GM23338 (cell line): Measurements from ENCODE around the gene PDLIM5. TPM values are rescaled to one million over a fixed set of nuclear protein-coding genes. Genes with fewer than 3 reads are reported as not detected.

ENCODE experiments used
- ATAC-seq: fragments of 200-7000 bp; cut with Tn5 transposase; 3 replicates; pipeline ENCODE4 v1.9.1; 2020
- DNase-seq: peaks from one replicate; pipeline ENCODE4 v3.0.0-alpha.2; 2015; ENCODE audit warnings: low spot score
- H2AFZ ChIP-seq: fragments of 200-600 bp; sonication (generic); 2 replicates; pipeline ENCODE4 v1.8.0; 2016; ENCODE audit warnings: antibody characterized with exemption, mild to moderate bottlenecking, moderate library complexity
- H3F3A ChIP-seq: fragments of 200-600 bp; sonication (generic); replicated peaks from 2 replicates; pipeline ENCODE4 v1.8.0; 2017; ENCODE audit warnings: antibody characterized with exemption, mixed run types, low read depth
- H3K27ac ChIP-seq: fragments of 200-600 bp; sonication (generic); 2 replicates; pipeline ENCODE4 v1.6.1; 2016; ENCODE audit warnings: low read depth
- H3K27me3 ChIP-seq: fragments of 200-600 bp; sonication (generic); 2 replicates; pipeline ENCODE4 v1.8.0; 2016; ENCODE audit warnings: mild to moderate bottlenecking, mixed run types, moderate library complexity; ENCODE audit not compliant: insufficient read depth
- H3K36me3 ChIP-seq: fragments of 200-600 bp; sonication (generic); 2 replicates; pipeline ENCODE4 v1.8.0; 2016; ENCODE audit warnings: mild to moderate bottlenecking; ENCODE audit not compliant: insufficient read depth
- H3K4me1 ChIP-seq: fragments of 200-600 bp; sonication (generic); 2 replicates; pipeline ENCODE4 v1.8.0; 2016; ENCODE audit warnings: mild to moderate bottlenecking, moderate library complexity; ENCODE audit not compliant: insufficient read depth
- H3K4me2 ChIP-seq: fragments of 200-600 bp; sonication (generic); 2 replicates; pipeline ENCODE4 v1.7.1; 2017; ENCODE audit warnings: mixed run types
- H3K4me3 ChIP-seq: fragments of 200-600 bp; sonication (generic); 2 replicates; pipeline ENCODE4 v1.6.1; 2016; ENCODE audit warnings: mixed run types
- H3K79me2 ChIP-seq: fragments of 200-600 bp; sonication (generic); replicated peaks from 2 replicates; pipeline ENCODE4 v1.8.0; 2017; ENCODE audit warnings: mild to moderate bottlenecking; ENCODE audit not compliant: insufficient read depth
- H3K9me2 ChIP-seq: fragments of 200-600 bp; sonication (generic); 2 replicates; pipeline ENCODE4 v1.8.0; 2017; ENCODE audit not compliant: insufficient read depth
- H4K20me1 ChIP-seq: fragments of 200-600 bp; sonication (generic); replicated peaks from 2 replicates; pipeline ENCODE4 v1.8.0; 2017; ENCODE audit warnings: mild to moderate bottlenecking; ENCODE audit not compliant: insufficient read depth
- H3K27ac Mint-ChIP-seq: 2 replicates; pipeline ENCODE4 v1.8.0; 2020; ENCODE audit warnings: inconsistent platforms, mild to moderate bottlenecking, moderate library complexity, mixed read lengths
- H3K27me3 Mint-ChIP-seq: 3 replicates; pipeline ENCODE4 v1.8.0; 2022; ENCODE audit warnings: low read depth, mild to moderate bottlenecking, moderate library complexity, mixed read lengths, inconsistent platforms; ENCODE audit not compliant: insufficient read depth, poor library complexity
- H3K36me3 Mint-ChIP-seq: 3 replicates; pipeline ENCODE4 v1.8.0; 2021; ENCODE audit warnings: low read depth, mild to moderate bottlenecking, inconsistent platforms, moderate library complexity, mixed read lengths
- H3K4me1 Mint-ChIP-seq: 3 replicates; pipeline ENCODE4 v1.8.0; 2020; ENCODE audit warnings: mild to moderate bottlenecking, inconsistent platforms, mixed read lengths
- H3K4me3 Mint-ChIP-seq: 3 replicates; pipeline ENCODE4 v1.8.0; 2021; ENCODE audit warnings: moderate library complexity, mild to moderate bottlenecking, inconsistent platforms, mixed read lengths
- H3K9me3 Mint-ChIP-seq: 3 replicates; pipeline ENCODE4 v1.8.0; 2020; ENCODE audit warnings: moderate library complexity, mild to moderate bottlenecking, inconsistent platforms, mixed read lengths
- CREB1 ChIP-seq: fragments of 250-450 bp; sonication (Bioruptor Pico); IDR thresholded peaks from 2 replicates; pipeline ENCODE4 v1.5.0; 2020; ENCODE audit warnings: low read depth, mild to moderate bottlenecking, moderate library complexity
- CTCF ChIP-seq, 2 experiments: fragments of 200-600 bp in 1 of 2; sonication (generic) in 1 of 2; conservative IDR thresholded peaks; 2 replicates each; pipeline versions ENCODE4 v1.5.1 to v1.6.1; 2016 to 2017; ENCODE audit warnings: antibody characterized with exemption in 2 of 2, low read depth in 2 of 2, mild to moderate bottlenecking in 2 of 2, moderate library complexity in 1 of 2
- EZH2 ChIP-seq: fragments of 200-600 bp; sonication (generic); IDR thresholded peaks from one replicate; pipeline ENCODE4 v1.8.0; 2017; ENCODE audit warnings: antibody characterized with exemption, mild to moderate bottlenecking, low read depth; ENCODE audit not compliant: unreplicated experiment
- EZH2phosphoT487 ChIP-seq: fragments of 200-600 bp; sonication (generic); IDR thresholded peaks from one replicate; pipeline ENCODE4 v1.8.1; 2018; ENCODE audit warnings: antibody characterized with exemption; ENCODE audit not compliant: unreplicated experiment
- JUNB ChIP-seq: IDR thresholded peaks from one replicate; pipeline ENCODE4 v1.6.1; 2016; ENCODE audit warnings: antibody characterized with exemption; ENCODE audit not compliant: unreplicated experiment
- NANOG ChIP-seq: IDR thresholded peaks from 2 replicates; pipeline ENCODE4 v1.6.1; 2016; ENCODE audit warnings: antibody characterized with exemption, borderline replicate concordance
- POLR2AphosphoS5 ChIP-seq: IDR thresholded peaks from 2 replicates; pipeline ENCODE4 v1.6.1; 2016; ENCODE audit warnings: antibody characterized with exemption, low read depth
- STAT1 ChIP-seq: IDR thresholded peaks from one replicate; pipeline ENCODE4 v1.6.1; 2016; ENCODE audit warnings: antibody characterized with exemption; ENCODE audit not compliant: unreplicated experiment
- ZNF114 ChIP-seq: fragments of 250-450 bp; sonication (Bioruptor Pico); IDR thresholded peaks from 2 replicates; pipeline ENCODE4 v1.5.0; 2020; ENCODE audit warnings: mild to moderate bottlenecking, moderate library complexity
- polyA plus RNA-seq: library from polyadenylated mRNA; unstranded; fragments of >200 nt; fragmentation: Nextera tagmentation; extraction: Ambion mirVana; gene quantifications from 2 replicates; pipeline ENCODE4 v1.2.1, GENCODE V29; 2016
- total RNA-seq: library from RNA; depleted of rRNA; stranded (reverse); fragments of >200 nt; shearing (Covaris generic); gene quantifications from 2 replicates; pipeline ENCODE4 v1.2.3, GENCODE V29; 2014
- TF ChIP-seq, protein P1 (sequence below): fragments of 250-450 bp; sonication (Bioruptor Pico); IDR thresholded peaks from 2 replicates; pipeline ENCODE4 v1.5.0; 2020; ENCODE audit warnings: mild to moderate bottlenecking, moderate library complexity
- TF ChIP-seq, protein P2 (sequence below): IDR thresholded peaks from 2 replicates; pipeline ENCODE4 v1.6.1; 2016; ENCODE audit warnings: antibody characterized with exemption
- TF ChIP-seq, protein P3 (sequence below): IDR thresholded peaks from one replicate; pipeline ENCODE4 v1.6.1; 2018; ENCODE audit warnings: antibody characterized with exemption; ENCODE audit not compliant: unreplicated experiment

Gene PDLIM5
- total and polyA plus RNA-seq, 2 experiments from 2014 or later = 45.2 to 53.0 TPM

DNA sequence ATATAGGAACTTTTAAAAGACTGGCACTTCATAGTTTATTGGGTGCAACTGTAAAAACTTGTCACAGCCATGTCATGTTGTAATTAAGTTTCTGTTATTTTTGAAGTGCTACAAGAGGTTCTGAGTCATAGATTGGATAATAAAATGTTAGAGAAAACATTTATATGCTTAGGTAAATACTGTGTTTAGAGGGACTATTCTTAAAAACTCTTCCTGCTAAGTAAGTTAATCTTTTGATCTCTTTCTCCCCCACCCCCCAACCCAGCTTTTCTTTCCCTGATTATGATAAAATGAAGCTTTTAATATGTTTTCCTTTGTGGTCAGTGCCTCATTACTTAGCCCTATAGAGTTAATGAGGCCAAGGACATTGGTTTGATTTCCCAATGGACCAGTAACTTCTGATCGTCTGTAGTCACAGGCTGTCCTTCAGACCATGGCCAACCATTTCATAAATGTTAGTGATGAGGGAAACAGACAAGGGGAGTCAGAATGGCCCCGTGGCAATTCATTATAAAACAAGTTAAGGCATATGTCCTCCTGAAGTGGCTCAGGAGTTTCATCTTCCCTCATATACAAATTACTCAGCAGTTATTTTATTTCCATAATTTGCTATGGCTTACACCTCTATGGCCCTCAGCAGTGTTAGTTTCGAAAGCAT lies 3.9 kb upstream of the PDLIM5 start:
- Histone ChIP-seq H3K27me3 (peaks cover 5% of the 10 kb centered on the region; the same call in 1 of the 2 replicates), H3K79me2 (no peaks in the 10 kb centered on the region), H3F3A (no peaks in the 10 kb centered on the region), H2AFZ (no peak overlapping the region), H3K27ac (no peak overlapping the region), H3K4me3 (no peak overlapping the region), H3K4me1 (peaks cover under 1% of the 10 kb centered on the region; the same call in 1 of the 2 replicates), H4K20me1 (no peaks in the 10 kb centered on the region), H3K4me2 (no peak overlapping the region), H3K9me2 (0 out of 2 replicates have a peak, but pooled peaks cover 3% of the 10 kb centered on the region), H3K36me3 (no peaks in the 10 kb centered on the region)
- DNase-seq (no peak), ATAC-seq (no peak)
- no peaks in the 10 kb centered on the region for H3K36me3 Mint-ChIP-seq
- H3K4me1 Mint-ChIP-seq = peaks cover 5% of the 10 kb centered on the region; the same call in 2 of the 3 replicates
- no peak overlapping the region for H3K27ac Mint-ChIP-seq
- TF ChIP-seq JUNB (no peak), EZH2phosphoT487 (no peak), ZNF114 (no peak), CREB1 (CRISPR knock-in tag) (no peak), NANOG (no peak), EZH2 (no peak), STAT1 (no peak), POLR2AphosphoS5 (no peak), CTCF (conservative IDR thresholded peaks at IDR 0.05; ENCODE audit: low read depth in 2 of 2) (no peak)
- TF ChIP-seq, protein P1, sequence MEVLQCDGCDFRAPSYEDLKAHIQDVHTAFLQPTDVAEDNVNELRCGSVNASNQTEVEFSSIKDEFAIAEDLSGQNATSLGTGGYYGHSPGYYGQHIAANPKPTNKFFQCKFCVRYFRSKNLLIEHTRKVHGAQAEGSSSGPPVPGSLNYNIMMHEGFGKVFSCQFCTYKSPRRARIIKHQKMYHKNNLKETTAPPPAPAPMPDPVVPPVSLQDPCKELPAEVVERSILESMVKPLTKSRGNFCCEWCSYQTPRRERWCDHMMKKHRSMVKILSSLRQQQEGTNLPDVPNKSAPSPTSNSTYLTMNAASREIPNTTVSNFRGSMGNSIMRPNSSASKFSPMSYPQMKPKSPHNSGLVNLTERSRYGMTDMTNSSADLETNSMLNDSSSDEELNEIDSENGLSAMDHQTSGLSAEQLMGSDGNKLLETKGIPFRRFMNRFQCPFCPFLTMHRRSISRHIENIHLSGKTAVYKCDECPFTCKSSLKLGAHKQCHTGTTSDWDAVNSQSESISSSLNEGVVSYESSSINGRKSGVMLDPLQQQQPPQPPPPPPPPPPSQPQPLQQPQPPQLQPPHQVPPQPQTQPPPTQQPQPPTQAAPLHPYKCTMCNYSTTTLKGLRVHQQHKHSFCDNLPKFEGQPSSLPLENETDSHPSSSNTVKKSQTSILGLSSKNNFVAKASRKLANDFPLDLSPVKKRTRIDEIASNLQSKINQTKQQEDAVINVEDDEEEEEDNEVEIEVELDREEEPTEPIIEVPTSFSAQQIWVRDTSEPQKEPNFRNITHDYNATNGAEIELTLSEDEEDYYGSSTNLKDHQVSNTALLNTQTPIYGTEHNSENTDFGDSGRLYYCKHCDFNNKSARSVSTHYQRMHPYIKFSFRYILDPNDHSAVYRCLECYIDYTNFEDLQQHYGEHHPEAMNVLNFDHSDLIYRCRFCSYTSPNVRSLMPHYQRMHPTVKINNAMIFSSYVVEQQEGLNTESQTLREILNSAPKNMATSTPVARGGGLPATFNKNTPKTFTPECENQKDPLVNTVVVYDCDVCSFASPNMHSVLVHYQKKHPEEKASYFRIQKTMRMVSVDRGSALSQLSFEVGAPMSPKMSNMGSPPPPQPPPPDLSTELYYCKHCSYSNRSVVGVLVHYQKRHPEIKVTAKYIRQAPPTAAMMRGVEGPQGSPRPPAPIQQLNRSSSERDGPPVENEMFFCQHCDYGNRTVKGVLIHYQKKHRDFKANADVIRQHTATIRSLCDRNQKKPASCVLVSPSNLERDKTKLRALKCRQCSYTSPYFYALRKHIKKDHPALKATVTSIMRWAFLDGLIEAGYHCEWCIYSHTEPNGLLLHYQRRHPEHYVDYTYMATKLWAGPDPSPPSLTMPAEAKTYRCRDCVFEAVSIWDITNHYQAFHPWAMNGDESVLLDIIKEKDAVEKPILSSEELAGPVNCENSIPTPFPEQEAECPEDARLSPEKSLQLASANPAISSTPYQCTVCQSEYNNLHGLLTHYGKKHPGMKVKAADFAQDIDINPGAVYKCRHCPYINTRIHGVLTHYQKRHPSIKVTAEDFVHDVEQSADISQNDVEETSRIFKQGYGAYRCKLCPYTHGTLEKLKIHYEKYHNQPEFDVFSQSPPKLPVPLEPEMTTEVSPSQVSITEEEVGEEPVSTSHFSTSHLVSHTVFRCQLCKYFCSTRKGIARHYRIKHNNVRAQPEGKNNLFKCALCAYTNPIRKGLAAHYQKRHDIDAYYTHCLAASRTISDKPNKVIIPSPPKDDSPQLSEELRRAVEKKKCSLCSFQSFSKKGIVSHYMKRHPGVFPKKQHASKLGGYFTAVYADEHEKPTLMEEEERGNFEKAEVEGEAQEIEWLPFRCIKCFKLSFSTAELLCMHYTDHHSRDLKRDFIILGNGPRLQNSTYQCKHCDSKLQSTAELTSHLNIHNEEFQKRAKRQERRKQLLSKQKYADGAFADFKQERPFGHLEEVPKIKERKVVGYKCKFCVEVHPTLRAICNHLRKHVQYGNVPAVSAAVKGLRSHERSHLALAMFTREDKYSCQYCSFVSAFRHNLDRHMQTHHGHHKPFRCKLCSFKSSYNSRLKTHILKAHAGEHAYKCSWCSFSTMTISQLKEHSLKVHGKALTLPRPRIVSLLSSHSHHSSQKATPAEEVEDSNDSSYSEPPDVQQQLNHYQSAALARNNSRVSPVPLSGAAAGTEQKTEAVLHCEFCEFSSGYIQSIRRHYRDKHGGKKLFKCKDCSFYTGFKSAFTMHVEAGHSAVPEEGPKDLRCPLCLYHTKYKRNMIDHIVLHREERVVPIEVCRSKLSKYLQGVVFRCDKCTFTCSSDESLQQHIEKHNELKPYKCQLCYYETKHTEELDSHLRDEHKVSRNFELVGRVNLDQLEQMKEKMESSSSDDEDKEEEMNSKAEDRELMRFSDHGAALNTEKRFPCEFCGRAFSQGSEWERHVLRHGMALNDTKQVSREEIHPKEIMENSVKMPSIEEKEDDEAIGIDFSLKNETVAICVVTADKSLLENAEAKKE (CRISPR knock-in tag) = no peak
- TF ChIP-seq, protein P2, sequence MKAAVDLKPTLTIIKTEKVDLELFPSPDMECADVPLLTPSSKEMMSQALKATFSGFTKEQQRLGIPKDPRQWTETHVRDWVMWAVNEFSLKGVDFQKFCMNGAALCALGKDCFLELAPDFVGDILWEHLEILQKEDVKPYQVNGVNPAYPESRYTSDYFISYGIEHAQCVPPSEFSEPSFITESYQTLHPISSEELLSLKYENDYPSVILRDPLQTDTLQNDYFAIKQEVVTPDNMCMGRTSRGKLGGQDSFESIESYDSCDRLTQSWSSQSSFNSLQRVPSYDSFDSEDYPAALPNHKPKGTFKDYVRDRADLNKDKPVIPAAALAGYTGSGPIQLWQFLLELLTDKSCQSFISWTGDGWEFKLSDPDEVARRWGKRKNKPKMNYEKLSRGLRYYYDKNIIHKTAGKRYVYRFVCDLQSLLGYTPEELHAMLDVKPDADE = no peak
- TF ChIP-seq, protein P3, sequence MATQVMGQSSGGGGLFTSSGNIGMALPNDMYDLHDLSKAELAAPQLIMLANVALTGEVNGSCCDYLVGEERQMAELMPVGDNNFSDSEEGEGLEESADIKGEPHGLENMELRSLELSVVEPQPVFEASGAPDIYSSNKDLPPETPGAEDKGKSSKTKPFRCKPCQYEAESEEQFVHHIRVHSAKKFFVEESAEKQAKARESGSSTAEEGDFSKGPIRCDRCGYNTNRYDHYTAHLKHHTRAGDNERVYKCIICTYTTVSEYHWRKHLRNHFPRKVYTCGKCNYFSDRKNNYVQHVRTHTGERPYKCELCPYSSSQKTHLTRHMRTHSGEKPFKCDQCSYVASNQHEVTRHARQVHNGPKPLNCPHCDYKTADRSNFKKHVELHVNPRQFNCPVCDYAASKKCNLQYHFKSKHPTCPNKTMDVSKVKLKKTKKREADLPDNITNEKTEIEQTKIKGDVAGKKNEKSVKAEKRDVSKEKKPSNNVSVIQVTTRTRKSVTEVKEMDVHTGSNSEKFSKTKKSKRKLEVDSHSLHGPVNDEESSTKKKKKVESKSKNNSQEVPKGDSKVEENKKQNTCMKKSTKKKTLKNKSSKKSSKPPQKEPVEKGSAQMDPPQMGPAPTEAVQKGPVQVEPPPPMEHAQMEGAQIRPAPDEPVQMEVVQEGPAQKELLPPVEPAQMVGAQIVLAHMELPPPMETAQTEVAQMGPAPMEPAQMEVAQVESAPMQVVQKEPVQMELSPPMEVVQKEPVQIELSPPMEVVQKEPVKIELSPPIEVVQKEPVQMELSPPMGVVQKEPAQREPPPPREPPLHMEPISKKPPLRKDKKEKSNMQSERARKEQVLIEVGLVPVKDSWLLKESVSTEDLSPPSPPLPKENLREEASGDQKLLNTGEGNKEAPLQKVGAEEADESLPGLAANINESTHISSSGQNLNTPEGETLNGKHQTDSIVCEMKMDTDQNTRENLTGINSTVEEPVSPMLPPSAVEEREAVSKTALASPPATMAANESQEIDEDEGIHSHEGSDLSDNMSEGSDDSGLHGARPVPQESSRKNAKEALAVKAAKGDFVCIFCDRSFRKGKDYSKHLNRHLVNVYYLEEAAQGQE = no peak
- H3K27me3 Mint-ChIP-seq = peaks cover 10% of the 10 kb centered on the region
- H3K9me3 Mint-ChIP-seq = no peaks in the 10 kb centered on the region
- no peak overlapping the region for H3K4me3 Mint-ChIP-seq
